Mammary epithelial cell (primary cell): ENCODE results near the gene PLEK.

ENCODE experiments used
- EZH2 ChIP-seq: IDR thresholded peaks from 2 replicates; pipeline ENCODE4 v1.6.1; 2012; ENCODE audit warnings: low read length, inconsistent platforms, borderline replicate concordance
- TF ChIP-seq, protein P1 (sequence below), 2 donors: IDR thresholded peaks in 1 of 2; conservative IDR thresholded peaks in 1 of 2; 2 replicates each; pipeline ENCODE4 v1.5.1; 2011 to 2012; ENCODE audit warnings: inconsistent platforms in 2 of 2, low read length in 2 of 2, mild to moderate bottlenecking in 2 of 2, control low read depth in 1 of 2, low read depth in 1 of 2; ENCODE audit not compliant: insufficient read depth in 1 of 2; ENCODE audit errors: extremely low read depth in 1 of 2

GRCh38 chr2:68441179-68441993, 76.3 kb downstream of the PLEK start:
- no peak for TF ChIP-seq EZH2
- TF ChIP-seq, protein P1, sequence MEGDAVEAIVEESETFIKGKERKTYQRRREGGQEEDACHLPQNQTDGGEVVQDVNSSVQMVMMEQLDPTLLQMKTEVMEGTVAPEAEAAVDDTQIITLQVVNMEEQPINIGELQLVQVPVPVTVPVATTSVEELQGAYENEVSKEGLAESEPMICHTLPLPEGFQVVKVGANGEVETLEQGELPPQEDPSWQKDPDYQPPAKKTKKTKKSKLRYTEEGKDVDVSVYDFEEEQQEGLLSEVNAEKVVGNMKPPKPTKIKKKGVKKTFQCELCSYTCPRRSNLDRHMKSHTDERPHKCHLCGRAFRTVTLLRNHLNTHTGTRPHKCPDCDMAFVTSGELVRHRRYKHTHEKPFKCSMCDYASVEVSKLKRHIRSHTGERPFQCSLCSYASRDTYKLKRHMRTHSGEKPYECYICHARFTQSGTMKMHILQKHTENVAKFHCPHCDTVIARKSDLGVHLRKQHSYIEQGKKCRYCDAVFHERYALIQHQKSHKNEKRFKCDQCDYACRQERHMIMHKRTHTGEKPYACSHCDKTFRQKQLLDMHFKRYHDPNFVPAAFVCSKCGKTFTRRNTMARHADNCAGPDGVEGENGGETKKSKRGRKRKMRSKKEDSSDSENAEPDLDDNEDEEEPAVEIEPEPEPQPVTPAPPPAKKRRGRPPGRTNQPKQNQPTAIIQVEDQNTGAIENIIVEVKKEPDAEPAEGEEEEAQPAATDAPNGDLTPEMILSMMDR (conservative IDR thresholded peaks at IDR 0.05 in 1 of 2, IDR thresholded peaks at IDR 0.05 in 1 of 2; ENCODE audit: extremely low read depth in 1 of 2, insufficient read depth in 1 of 2, low read depth in 1 of 2, low read length in 2 of 2) = peak; percentile 77 to 87
